Activated naive CD8-positive, alpha-beta T cell treated with anti-CD3 and anti-CD28 coated beads for 36 hours (primary cell): ENCODE data around the gene BATF. TPM values are rescaled to one million over a fixed set of nuclear protein-coding genes. Genes with fewer than 3 reads are reported as not detected.
A peak's percentile ranks its signal among the peaks of the same experiment; 100 is the strongest.

Experiments used
- DNase-seq: peaks from one replicate; pipeline ENCODE4 v3.0.0; 2021
- H3K27ac Mint-ChIP-seq: one replicate; pipeline ENCODE4 v1.8.0; 2022; ENCODE audit warnings: mild to moderate bottlenecking, moderate library complexity, mixed read lengths
- H3K27me3 Mint-ChIP-seq: one replicate; pipeline ENCODE4 v1.8.0; 2022; ENCODE audit warnings: mild to moderate bottlenecking, mixed read lengths
- H3K36me3 Mint-ChIP-seq: one replicate; pipeline ENCODE4 v1.8.0; 2021; ENCODE audit warnings: mild to moderate bottlenecking, mixed read lengths
- H3K4me1 Mint-ChIP-seq: one replicate; pipeline ENCODE4 v1.8.0; 2021; ENCODE audit warnings: mixed read lengths
- H3K4me3 Mint-ChIP-seq: one replicate; pipeline ENCODE4 v1.8.0; 2022; ENCODE audit warnings: mild to moderate bottlenecking, moderate library complexity, mixed read lengths
- H3K9me3 Mint-ChIP-seq: one replicate; pipeline ENCODE4 v1.8.0; 2022; ENCODE audit warnings: mixed read lengths
- total RNA-seq, 2 experiments: library from RNA; stranded (reverse); gene quantifications; one replicate each; pipeline ENCODE4 v1.2.3, GENCODE V29; 2021

The BATF gene
- total RNA-seq, 2 experiments from 2014 or later: 46.2 to 47.9 TPM

DNA sequence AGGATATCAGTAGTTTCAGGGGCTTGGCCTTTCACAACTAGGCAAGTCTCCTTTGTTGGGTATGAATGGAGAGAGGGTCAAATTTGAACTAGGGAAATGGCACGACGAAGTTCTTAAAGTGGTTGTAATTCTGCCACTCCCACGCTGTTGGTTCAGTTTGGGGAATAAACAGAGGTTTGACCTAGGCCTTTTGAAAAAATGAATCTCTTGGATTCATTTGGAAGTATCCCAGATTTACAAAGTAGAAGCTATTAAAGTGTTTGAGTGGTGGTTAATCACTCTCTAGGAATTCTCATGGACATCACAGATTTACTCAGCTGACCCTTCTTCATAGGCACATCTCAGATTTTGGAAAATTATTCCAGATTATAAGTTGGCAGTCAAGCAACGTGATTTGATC is 14.8 kb downstream of the BATF start:
- Mint-ChIP-seq H3K27me3 (no peaks in the 10 kb centered on the region), H3K27ac (no peak overlapping the region), H3K36me3 (peaks cover 57% of the 10 kb centered on the region), H3K9me3 (no peaks in the 10 kb centered on the region), H3K4me3 (no peak overlapping the region), H3K4me1 (peaks cover 57% of the 10 kb centered on the region)
- DNase-seq: no peak

DNA sequence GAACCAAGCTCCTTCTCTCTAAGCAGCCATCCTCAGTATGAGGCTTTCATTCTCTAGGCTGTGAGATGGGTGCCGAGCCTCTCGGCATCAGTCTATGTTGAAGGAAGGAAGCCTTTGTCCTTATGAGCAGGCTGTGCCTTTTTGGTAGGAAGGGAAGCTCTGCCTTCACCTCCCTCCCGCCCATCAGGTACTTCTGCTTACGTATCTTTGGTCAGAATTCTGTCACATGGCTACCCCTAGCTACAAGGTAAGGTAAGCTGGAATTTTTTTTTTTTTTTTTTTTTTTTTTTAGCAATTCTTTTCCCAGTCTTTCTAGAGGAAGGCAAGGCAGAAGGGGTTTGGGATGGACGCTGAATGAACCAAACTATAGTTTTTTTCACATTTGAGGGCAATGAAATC is 16.9 kb downstream of the BATF start:
- Mint-ChIP-seq H3K4me3 (no peak overlapping the region), H3K27ac (peak overlapping the region; percentile 92), H3K36me3 (peaks cover 42% of the 10 kb centered on the region), H3K4me1 (peaks cover 67% of the 10 kb centered on the region), H3K27me3 (no peaks in the 10 kb centered on the region), H3K9me3 (no peaks in the 10 kb centered on the region)
- DNase-seq: no peak

DNA sequence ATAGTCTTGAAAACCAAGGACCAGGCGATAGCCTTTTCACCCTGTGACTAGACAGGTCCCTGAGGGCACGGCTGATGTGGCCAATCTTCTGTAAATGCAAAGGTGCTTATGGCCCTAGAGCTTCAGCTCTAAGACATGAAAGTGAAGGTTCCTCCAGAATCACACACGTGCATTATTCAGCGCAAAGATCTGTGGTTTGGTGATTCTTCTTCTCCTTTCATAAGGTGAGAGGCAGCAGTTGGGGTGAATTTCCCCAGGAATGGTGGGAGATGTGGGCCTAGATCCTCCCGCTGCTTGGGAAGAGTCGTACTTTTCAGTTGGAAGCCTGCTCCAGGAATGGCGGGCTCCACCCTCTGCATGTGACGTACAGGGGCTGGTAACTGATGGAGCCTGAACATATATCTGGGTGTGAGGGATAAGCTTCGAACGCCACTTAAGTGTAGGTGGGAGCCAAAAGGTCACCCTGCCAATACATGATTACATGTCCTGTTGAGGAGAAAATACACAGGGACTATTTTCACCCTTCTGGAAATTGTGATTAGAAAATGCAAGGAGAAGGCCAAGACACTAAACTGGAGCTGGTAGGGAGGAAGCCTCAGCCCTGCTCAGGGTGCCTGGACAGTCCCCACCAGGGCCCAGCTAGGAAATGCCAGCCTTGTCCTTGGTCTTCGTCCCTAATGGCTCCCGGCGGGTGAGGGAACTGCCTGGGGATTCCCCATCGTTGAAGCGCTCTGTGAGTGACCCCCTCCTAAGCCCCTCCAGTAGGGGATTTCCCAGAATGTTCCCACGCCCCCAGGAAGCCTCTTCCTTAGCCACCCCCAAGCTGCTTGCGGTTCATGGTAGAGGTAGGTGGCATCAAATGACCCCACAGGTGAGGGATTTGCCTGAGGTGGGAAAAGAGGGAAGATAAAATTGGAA is 17.6 kb downstream of the BATF start:
- H3K9me3 Mint-ChIP-seq: no peaks in the 10 kb centered on the region
- peaks cover 67% of the 10 kb centered on the region for H3K4me1 Mint-ChIP-seq
- H3K36me3 Mint-ChIP-seq: peaks cover 45% of the 10 kb centered on the region
- no peaks in the 10 kb centered on the region for H3K27me3 Mint-ChIP-seq
- H3K27ac Mint-ChIP-seq: peak overlapping the region; percentile 92
- DNase-seq: peak; percentile 44
- H3K4me3 Mint-ChIP-seq: peak overlapping the region; percentile 48

DNA sequence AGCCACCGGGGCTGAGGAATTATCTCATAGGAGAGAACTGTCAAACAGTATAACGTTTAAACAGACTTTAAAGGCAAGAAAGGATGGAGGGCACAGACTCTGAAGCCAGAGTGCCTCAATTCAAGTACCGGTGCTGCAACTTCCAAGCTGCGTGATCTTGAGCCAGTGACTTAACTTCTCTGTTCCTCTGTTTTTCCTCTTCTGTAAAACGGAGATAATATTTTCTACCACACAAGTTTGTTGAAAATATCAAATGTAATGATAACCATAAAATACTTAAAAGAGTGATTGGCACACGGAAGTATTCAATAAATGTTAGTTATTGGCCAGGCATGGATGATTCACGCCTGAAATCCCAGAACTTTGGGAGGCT is 18.2 kb downstream of the BATF start:
- H3K27me3 Mint-ChIP-seq: no peaks in the 10 kb centered on the region
- peaks cover 67% of the 10 kb centered on the region for H3K4me1 Mint-ChIP-seq
- no peaks in the 10 kb centered on the region for H3K9me3 Mint-ChIP-seq
- peak overlapping the region; percentile 92 for H3K27ac Mint-ChIP-seq
- H3K4me3 Mint-ChIP-seq: peak overlapping the region; percentile 48
- no peak for DNase-seq
- peaks cover 46% of the 10 kb centered on the region for H3K36me3 Mint-ChIP-seq

DNA sequence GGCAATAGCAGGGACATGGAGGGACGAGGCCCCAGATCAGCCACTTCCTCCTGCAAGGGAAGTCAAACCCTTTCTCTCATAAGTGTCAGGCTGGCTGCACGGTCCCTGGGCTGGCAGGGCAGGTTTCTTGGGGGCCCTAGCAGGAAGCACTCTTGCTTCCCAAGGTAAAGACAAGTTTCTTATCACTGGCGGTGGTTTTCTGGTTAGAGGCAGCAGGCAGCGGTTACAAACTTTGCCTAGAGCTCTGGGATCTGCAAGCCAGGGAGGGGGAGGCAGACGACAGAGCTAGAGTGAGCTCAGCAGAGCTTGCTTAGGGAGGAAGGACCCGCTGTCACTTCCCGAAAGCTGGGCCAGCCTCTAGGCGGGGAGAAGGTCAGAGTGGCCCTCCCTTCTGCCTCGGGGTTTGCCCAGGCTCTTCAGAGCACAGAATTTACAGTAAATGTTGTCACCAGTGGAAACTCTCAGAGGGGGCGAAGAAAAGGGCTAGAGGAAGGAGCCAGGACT is 20.4 kb downstream of the BATF start:
- H3K4me3 Mint-ChIP-seq: peak overlapping the region; percentile 61
- H3K9me3 Mint-ChIP-seq: no peaks in the 10 kb centered on the region
- peaks cover 44% of the 10 kb centered on the region for H3K36me3 Mint-ChIP-seq
- H3K27ac Mint-ChIP-seq: peak overlapping the region; percentile 98
- H3K27me3 Mint-ChIP-seq: no peaks in the 10 kb centered on the region
- peak; percentile 85 for DNase-seq
- peaks cover 59% of the 10 kb centered on the region for H3K4me1 Mint-ChIP-seq

DNA sequence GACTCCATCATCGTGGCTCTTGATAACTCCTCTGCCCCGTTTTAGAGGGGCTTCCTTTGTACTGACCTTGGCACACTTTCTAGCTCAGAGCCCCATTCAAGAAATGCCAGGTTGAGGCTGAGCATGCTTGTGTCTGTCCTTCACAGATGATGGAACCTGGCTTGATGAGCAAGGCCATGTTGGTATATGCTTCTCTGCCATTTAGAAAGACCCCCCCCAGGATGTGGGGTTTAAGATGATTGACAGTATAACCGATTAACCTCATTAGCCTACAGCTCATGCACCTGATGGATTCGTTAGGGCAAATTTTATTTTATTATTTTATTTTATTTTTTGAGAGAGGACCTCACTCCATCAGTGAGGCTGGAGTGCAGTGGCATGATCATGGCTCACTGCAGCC is 21.0 kb downstream of the BATF start:
- Mint-ChIP-seq H3K4me1 (peaks cover 58% of the 10 kb centered on the region), H3K27ac (peak overlapping the region; percentile 98), H3K27me3 (no peaks in the 10 kb centered on the region), H3K4me3 (peak overlapping the region; percentile 61), H3K36me3 (peaks cover 43% of the 10 kb centered on the region), H3K9me3 (no peaks in the 10 kb centered on the region)
- DNase-seq: no peak

DNA sequence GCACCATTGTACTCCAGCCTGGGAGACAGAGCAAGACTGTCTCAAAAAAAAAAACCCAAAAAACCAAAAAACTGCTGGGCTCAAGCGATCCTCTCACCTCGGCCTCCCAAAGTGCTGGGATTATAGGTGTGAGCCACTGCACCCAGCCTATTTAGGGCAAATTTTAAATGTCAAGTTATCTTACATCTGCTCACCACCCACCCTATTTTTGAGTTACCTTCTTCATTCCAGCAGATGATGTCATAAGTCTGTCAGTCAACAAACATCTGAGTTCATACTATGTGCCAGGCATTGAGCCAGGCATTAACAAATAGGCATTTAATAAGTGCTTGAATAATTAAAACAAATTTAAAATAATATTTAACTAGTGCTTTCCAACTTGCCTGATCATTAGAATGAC is 21.5 kb downstream of the BATF start:
- DNase-seq: no peak
- Mint-ChIP-seq H3K4me1 (peaks cover 55% of the 10 kb centered on the region), H3K27ac (peak overlapping the region; percentile 98), H3K9me3 (no peaks in the 10 kb centered on the region), H3K36me3 (peaks cover 40% of the 10 kb centered on the region), H3K4me3 (no peak overlapping the region), H3K27me3 (no peaks in the 10 kb centered on the region)

DNA sequence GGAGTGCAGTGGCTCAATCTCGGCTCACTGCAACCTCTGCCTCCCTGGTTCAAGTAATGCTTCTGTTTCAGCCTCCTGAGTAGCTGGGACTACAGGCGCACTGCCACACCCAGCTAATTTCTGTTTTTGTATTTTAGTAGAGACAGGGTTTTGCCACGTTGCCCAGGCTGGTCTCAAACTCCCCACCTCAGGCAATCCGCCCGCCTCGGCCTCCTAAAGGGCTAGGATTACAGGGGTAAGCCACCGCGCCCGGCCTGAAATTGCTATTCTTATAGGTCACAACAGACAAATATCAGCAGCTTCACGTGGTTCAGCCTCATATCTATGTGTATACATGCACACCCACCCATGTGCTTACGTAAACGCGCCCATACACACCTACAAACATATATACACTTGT is 23.6 kb downstream of the BATF start:
- H3K27ac Mint-ChIP-seq: no peak overlapping the region
- peaks cover 24% of the 10 kb centered on the region for H3K36me3 Mint-ChIP-seq
- H3K4me1 Mint-ChIP-seq: peaks cover 39% of the 10 kb centered on the region
- H3K4me3 Mint-ChIP-seq: no peak overlapping the region
- no peak for DNase-seq
- H3K27me3 Mint-ChIP-seq: no peaks in the 10 kb centered on the region
- H3K9me3 Mint-ChIP-seq: no peaks in the 10 kb centered on the region

DNA sequence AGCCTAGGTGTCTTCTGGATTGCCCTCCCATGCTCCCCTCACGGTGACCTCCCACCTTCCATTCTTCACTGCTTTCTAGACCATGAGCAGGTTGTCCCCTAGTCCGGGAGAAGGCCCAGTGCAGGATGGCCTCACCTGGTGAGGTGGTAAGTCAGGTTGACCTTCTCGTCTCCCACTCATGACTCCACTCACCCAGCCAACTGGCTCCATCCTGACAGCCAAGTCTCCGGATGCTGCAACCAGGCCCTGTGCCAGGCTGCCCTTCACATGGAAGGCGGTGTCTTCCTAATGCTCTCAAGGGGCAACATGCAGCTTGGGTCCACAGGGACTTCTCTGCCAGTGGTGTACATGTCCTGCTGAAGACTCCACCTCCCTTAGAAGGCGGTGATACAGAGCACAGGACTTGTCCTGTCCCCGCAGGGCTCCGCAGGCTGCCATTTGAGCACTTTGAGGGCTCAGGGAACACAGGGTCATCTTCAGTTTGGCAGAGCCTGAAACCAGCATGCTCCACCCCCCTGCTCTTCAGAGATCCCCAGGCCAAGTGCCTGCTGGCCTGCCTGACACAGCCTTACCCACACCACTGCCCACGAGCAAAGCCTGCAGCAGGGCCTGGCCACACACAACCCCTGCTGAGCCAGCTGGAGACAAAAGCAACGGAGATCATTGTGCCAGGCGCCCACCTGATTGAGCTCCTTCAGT is 25.4 kb downstream of the BATF start:
- peaks cover 21% of the 10 kb centered on the region for H3K4me1 Mint-ChIP-seq
- no peaks in the 10 kb centered on the region for H3K27me3 Mint-ChIP-seq
- peaks cover 15% of the 10 kb centered on the region for H3K36me3 Mint-ChIP-seq
- no peaks in the 10 kb centered on the region for H3K9me3 Mint-ChIP-seq
- H3K27ac Mint-ChIP-seq: no peak overlapping the region
- no peak overlapping the region for H3K4me3 Mint-ChIP-seq
- DNase-seq: no peak

DNA sequence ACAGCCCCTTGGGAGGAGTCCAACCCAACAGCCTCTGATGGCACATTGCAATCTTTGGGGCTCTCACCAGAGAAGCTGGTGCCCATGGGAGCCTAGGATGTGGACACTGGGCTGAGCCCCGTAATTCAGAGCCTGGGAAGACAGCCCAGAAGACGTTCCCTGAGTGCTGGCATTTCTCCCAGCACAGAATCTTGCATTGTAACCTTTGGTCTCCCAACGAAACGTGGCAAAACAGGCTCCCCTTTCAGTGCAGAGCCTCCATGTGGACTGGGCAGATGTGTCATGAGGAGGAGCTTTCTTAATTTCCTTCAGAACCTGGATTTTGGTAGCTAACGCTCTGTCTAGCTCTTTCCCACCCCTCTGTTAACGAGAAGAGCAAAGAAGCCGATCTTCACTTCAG is 26.3 kb downstream of the BATF start:
- H3K27ac Mint-ChIP-seq: no peak overlapping the region
- H3K27me3 Mint-ChIP-seq: no peaks in the 10 kb centered on the region
- no peaks in the 10 kb centered on the region for H3K9me3 Mint-ChIP-seq
- no peak overlapping the region for H3K4me3 Mint-ChIP-seq
- peaks cover 15% of the 10 kb centered on the region for H3K36me3 Mint-ChIP-seq
- no peak for DNase-seq
- H3K4me1 Mint-ChIP-seq: peaks cover 13% of the 10 kb centered on the region

DNA sequence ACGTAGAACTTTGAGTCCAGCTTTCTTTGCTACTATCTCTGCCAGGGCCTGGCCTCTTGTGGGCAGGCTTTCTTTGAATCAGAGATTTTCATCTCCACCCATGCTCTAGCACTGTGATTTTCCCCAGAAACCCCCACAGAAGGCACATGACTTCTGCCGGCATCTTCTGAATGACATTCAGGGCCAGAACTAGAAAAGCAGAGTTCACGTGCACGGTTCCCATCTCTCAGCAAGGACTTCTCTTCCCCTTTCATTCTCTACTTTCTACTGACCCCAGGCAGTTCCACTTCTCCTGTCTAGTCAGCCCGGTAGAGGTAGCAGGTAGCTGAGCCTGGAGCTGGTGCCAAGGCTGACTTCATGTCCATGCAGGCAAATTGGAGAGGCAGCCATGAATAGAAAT is 26.9 kb downstream of the BATF start:
- Mint-ChIP-seq H3K4me1 (peaks cover 10% of the 10 kb centered on the region), H3K27me3 (no peaks in the 10 kb centered on the region), H3K4me3 (no peak overlapping the region), H3K36me3 (peaks cover 15% of the 10 kb centered on the region), H3K9me3 (no peaks in the 10 kb centered on the region), H3K27ac (no peak overlapping the region)
- DNase-seq: no peak

DNA sequence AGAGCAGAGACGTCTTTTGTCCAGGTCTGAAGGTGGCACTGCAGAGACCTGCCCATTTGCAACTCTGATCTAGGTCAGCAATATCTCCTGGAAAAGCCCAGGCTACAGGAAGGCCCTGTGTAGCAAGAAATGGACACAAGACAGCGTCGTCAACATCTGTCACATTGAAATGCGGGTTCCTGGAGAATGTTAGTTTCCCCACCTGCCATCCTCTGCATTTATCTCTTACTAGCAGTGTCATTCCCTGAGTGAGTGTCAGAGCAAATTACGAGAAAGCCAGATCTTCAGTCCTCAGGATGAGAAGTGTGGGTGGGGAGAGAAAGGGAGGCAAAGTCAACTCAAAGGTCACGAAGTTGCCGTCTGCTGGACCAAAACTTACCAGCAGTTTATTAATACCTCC is 28.8 kb downstream of the BATF start:
- H3K4me1 Mint-ChIP-seq: peaks cover 7% of the 10 kb centered on the region
- peaks cover 8% of the 10 kb centered on the region for H3K36me3 Mint-ChIP-seq
- no peaks in the 10 kb centered on the region for H3K9me3 Mint-ChIP-seq
- DNase-seq: no peak
- no peak overlapping the region for H3K27ac Mint-ChIP-seq
- no peak overlapping the region for H3K4me3 Mint-ChIP-seq
- no peaks in the 10 kb centered on the region for H3K27me3 Mint-ChIP-seq

DNA sequence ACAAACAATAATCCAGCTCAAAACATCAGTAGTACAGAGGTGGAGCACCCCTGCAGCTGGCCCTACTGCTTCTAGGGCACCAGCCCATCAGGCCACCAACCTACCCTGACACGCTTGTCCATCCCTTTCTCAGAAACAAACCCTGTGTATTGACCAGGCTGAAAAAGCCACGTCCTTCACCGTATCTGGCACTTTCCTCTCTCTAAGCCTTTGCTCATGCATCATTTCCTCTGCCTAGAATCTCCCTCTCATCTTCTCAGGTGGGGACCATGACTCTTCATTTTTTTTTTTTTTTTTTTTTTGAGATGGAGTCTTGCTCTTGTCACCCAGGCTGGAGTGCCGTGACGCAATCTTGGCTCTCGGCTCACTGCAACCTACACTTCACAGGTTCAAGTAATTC is 30.9 kb downstream of the BATF start:
- H3K4me3 Mint-ChIP-seq: no peak overlapping the region
- no peaks in the 10 kb centered on the region for H3K9me3 Mint-ChIP-seq
- DNase-seq: no peak
- peaks cover 7% of the 10 kb centered on the region for H3K4me1 Mint-ChIP-seq
- H3K27ac Mint-ChIP-seq: no peak overlapping the region
- H3K36me3 Mint-ChIP-seq: no peaks in the 10 kb centered on the region
- H3K27me3 Mint-ChIP-seq: no peaks in the 10 kb centered on the region

DNA sequence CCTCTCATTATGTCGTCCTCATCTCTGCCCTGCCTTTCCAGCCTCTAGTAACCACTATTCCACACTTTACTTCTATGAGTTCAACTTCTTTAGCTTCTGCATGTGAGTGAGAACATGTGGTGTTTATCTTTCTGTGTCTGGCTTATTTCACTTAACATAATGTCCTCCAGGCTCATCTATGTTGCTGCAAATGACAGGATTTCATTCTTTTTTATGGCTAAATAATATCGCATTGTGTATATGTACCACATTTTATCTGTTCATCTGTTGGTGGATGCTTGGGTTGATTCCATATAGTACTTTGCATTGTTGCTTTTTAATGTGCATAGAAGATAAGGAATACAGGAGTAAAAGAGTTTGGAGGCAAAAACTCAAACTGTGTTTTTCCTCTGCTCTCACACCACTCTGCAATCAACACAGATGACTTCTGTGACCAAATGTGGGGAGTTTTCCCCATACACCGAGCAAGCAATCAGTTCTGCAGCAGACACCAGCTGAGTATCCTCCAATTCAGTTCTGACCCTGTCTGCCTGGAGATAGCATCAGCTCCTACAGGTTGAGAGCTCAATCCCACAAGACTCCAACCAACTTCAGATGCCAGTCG is 31.6 kb downstream of the BATF start:
- H3K4me1 Mint-ChIP-seq: peaks cover 5% of the 10 kb centered on the region
- no peaks in the 10 kb centered on the region for H3K27me3 Mint-ChIP-seq
- no peaks in the 10 kb centered on the region for H3K36me3 Mint-ChIP-seq
- no peaks in the 10 kb centered on the region for H3K9me3 Mint-ChIP-seq
- no peak for DNase-seq
- no peak overlapping the region for H3K4me3 Mint-ChIP-seq
- no peak overlapping the region for H3K27ac Mint-ChIP-seq

DNA sequence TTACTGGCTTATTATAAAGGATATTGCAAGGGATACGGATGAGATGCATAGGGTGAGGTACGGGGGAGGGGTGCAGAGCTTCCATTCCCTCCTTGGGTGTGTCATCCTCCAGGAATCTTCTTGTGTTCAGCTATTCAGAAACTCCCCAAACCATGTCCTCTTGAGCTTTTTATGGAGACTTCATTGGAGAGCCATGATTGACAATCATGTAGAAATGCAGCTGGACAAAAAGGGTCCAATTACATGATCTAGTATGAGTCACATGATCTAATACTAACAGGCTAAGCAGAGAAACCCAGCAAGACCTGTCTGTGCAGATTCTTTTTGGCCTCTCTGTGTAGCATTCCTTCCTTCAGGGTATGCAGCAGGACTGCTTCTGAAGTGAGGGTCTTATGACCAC is 32.2 kb downstream of the BATF start:
- no peaks in the 10 kb centered on the region for H3K27me3 Mint-ChIP-seq
- H3K9me3 Mint-ChIP-seq: no peaks in the 10 kb centered on the region
- H3K27ac Mint-ChIP-seq: no peak overlapping the region
- no peak overlapping the region for H3K4me3 Mint-ChIP-seq
- DNase-seq: no peak
- H3K36me3 Mint-ChIP-seq: no peaks in the 10 kb centered on the region
- peaks cover 4% of the 10 kb centered on the region for H3K4me1 Mint-ChIP-seq
